HG03575 (cell line): ENCODE measurements around the gene SLC25A52.
A peak's percentile ranks its signal among the peaks of the same experiment; 100 is the strongest.
"Not testable (repeated sequence)": the region's sequence is repeated elsewhere in the genome, so short reads cannot be mapped to it uniquely, and the experiment has no call there.

Source experiments
- ATAC-seq: cut with Tn5 transposase; IDR thresholded peaks from one replicate; pipeline ENCODE4 v1.9.1; 2021; ENCODE audit not compliant: unreplicated experiment, insufficient number of reproducible peaks, low FRiP score; ENCODE audit errors: extremely low read depth

Gene SLC25A52

GRCh38 chr18:31760695-31761094 is at the start of gene SLC25A52:
TSS of gene SLC25A52 (minus strand) at chr18:31760880. CDS start at chr18:31760661, 219 bp downstream.
- no peak for ATAC-seq

- ATAC-seq: not testable (repeated sequence)
These were observed 48.4 kb upstream of the SLC25A52 start for GRCh38 chr18:31809049-31809448.

- ATAC-seq: no peak
These were observed 40.4 kb upstream of the SLC25A52 start for GRCh38 chr18:31801078-31801477.

- ATAC-seq: not testable (repeated sequence)
These were observed 38.6 kb upstream of the SLC25A52 start for GRCh38 chr18:31799257-31799656.

GRCh38 chr18:31798399-31798798 is 37.7 kb upstream of the SLC25A52 start:
- no peak for ATAC-seq

- ATAC-seq: no peak
These were observed 35.1 kb upstream of the SLC25A52 start for GRCh38 chr18:31795747-31796146.

GRCh38 chr18:31793531-31793930 is 32.9 kb upstream of the SLC25A52 start:
- ATAC-seq: no peak

- no peak for ATAC-seq
These were observed 31.9 kb upstream of the SLC25A52 start for GRCh38 chr18:31792580-31792911.

GRCh38 chr18:31791817-31792579 is 31.3 kb upstream of the SLC25A52 start:
- ATAC-seq: peak; percentile 87

GRCh38 chr18:31789409-31789808 is 28.7 kb upstream of the SLC25A52 start:
- ATAC-seq: no peak

- ATAC-seq: no peak
These were observed 22.4 kb upstream of the SLC25A52 start for GRCh38 chr18:31783059-31783458.

GRCh38 chr18:31778391-31778950 is 17.8 kb upstream of the SLC25A52 start:
- ATAC-seq: no peak

- ATAC-seq: no peak
These were observed 15.4 kb upstream of the SLC25A52 start for GRCh38 chr18:31776093-31776492.

- ATAC-seq: no peak
These were observed 14.3 kb upstream of the SLC25A52 start for GRCh38 chr18:31774962-31775361.

GRCh38 chr18:31774477-31774785 is 13.8 kb upstream of the SLC25A52 start:
- ATAC-seq: no peak

GRCh38 chr18:31773774-31774476 is 13.2 kb upstream of the SLC25A52 start:
- no peak for ATAC-seq

GRCh38 chr18:31772699-31773098 is 12.0 kb upstream of the SLC25A52 start:
- no peak for ATAC-seq

- no peak for ATAC-seq
These were observed 10.4 kb downstream of the SLC25A52 start for GRCh38 chr18:31750273-31750672.

GRCh38 chr18:31746396-31746795 is 14.3 kb downstream of the SLC25A52 start:
- no peak for ATAC-seq

GRCh38 chr18:31744321-31745067 is 16.2 kb downstream of the SLC25A52 start:
- no peak for ATAC-seq
